Neuronal stem cell (in vitro differentiated cells): ENCODE data around the gene VILL.

Source experiments
- DNase-seq: peaks from one replicate; pipeline ENCODE4 v3.0.0-alpha.2; 2013; ENCODE audit warnings: low spot score
- H2AFZ ChIP-seq: one replicate; pipeline ENCODE4 v1.6.1; 2013; ENCODE audit warnings: mild to moderate bottlenecking, low read length, inconsistent platforms
- H2AK5ac ChIP-seq: 2 replicates; pipeline ENCODE4 v1.6.1; 2013; ENCODE audit warnings: low read depth, mild to moderate bottlenecking, inconsistent platforms, low read length, moderate library complexity, mixed read lengths
- H2BK120ac ChIP-seq: 2 replicates; pipeline ENCODE4 v1.6.1; 2013; ENCODE audit warnings: low read depth, mild to moderate bottlenecking, inconsistent platforms, low read length, moderate library complexity, mixed read lengths
- H2BK12ac ChIP-seq: one replicate; pipeline ENCODE4 v1.6.1; 2013; ENCODE audit warnings: low read length, inconsistent platforms
- H2BK15ac ChIP-seq: 2 replicates; pipeline ENCODE4 v1.6.1; 2013; ENCODE audit warnings: mild to moderate bottlenecking, low read length, inconsistent platforms, mixed read lengths
- H2BK5ac ChIP-seq: one replicate; pipeline ENCODE4 v1.6.1; 2013; ENCODE audit warnings: inconsistent platforms, mild to moderate bottlenecking, low read length, moderate library complexity
- H3K14ac ChIP-seq: one replicate; pipeline ENCODE4 v1.6.1; 2013; ENCODE audit warnings: low read length, inconsistent platforms
- H3K18ac ChIP-seq: 2 replicates; pipeline ENCODE4 v1.6.1; 2013; ENCODE audit warnings: low read length, inconsistent platforms
- H3K23ac ChIP-seq: 2 replicates; pipeline ENCODE4 v1.6.1; 2013; ENCODE audit warnings: low read depth, mild to moderate bottlenecking, mixed read lengths, low read length, inconsistent platforms; ENCODE audit not compliant: poor library complexity
- H3K27ac ChIP-seq: replicated peaks from 3 replicates; pipeline ENCODE4 v1.5.1; 2013; ENCODE audit warnings: low read length, inconsistent platforms
- H3K27me3 ChIP-seq, 3 experiments: 2 replicates each; pipeline ENCODE4 v1.6.1; 2013; ENCODE audit warnings: low read length in 3 of 3, mild to moderate bottlenecking in 2 of 3, inconsistent platforms in 1 of 3, low read depth in 1 of 3, mixed read lengths in 1 of 3, moderate library complexity in 1 of 3; ENCODE audit not compliant: control insufficient read depth in 3 of 3, insufficient read depth in 3 of 3
- H3K36me3 ChIP-seq, 2 donors: replicated peaks in 1 of 2; 2 replicates each; pipeline ENCODE4 v1.6.1; 2013; ENCODE audit warnings: low read length in 2 of 2; ENCODE audit not compliant: control insufficient read depth in 2 of 2, insufficient read depth in 2 of 2
- H3K4ac ChIP-seq: 2 replicates; pipeline ENCODE4 v1.6.1; 2013; ENCODE audit warnings: inconsistent platforms, mild to moderate bottlenecking, low read length, moderate library complexity
- H3K4me1 ChIP-seq, 2 donors: 1 replicate in 1 of 2; 2 replicates in 1 of 2; pipeline ENCODE4 v1.6.1; 2013; ENCODE audit warnings: low read length in 2 of 2, low read depth in 1 of 2; ENCODE audit not compliant: control insufficient read depth in 2 of 2, insufficient read depth in 1 of 2
- H3K4me2 ChIP-seq: one replicate; pipeline ENCODE4 v1.6.1; 2013; ENCODE audit warnings: mild to moderate bottlenecking, low read length, inconsistent platforms; ENCODE audit not compliant: insufficient read depth, poor library complexity, severe bottlenecking
- H3K4me3 ChIP-seq, 2 donors: 2 replicates each; pipeline ENCODE4 v1.5.1; 2013; ENCODE audit warnings: low read length in 2 of 2, mild to moderate bottlenecking in 2 of 2, inconsistent platforms in 1 of 2, moderate library complexity in 1 of 2
- H3K79me1 ChIP-seq: one replicate; pipeline ENCODE4 v1.6.1; 2013; ENCODE audit warnings: low read depth, mild to moderate bottlenecking, inconsistent platforms, low read length, moderate library complexity
- H3K9ac ChIP-seq: one replicate; pipeline ENCODE4 v1.6.1; 2013; ENCODE audit warnings: mild to moderate bottlenecking, low read depth, low read length, inconsistent platforms; ENCODE audit not compliant: poor library complexity
- H3K9me3 ChIP-seq, 2 donors: replicated peaks in 1 of 2; 2 replicates each; pipeline versions ENCODE3 to v1.6.1; 2013; ENCODE audit warnings: low read length in 2 of 2, mild to moderate bottlenecking in 2 of 2, inconsistent platforms in 1 of 2, low read depth in 1 of 2, mixed read lengths in 1 of 2, moderate library complexity in 1 of 2; ENCODE audit not compliant: control insufficient read depth in 2 of 2, insufficient read depth in 1 of 2
- H4K8ac ChIP-seq: one replicate; pipeline ENCODE4 v1.6.1; 2013; ENCODE audit warnings: low read depth, mild to moderate bottlenecking, inconsistent platforms, low read length, moderate library complexity
- H4K91ac ChIP-seq: one replicate; pipeline ENCODE4 v1.6.1; 2013; ENCODE audit warnings: low read length, low read depth, mild to moderate bottlenecking, inconsistent platforms; ENCODE audit not compliant: poor library complexity
- WGBS, 2 donors: extraction: QIAGEN DNeasy Blood & Tissue Kit; methylation state at CpG; one replicate each; pipeline ENCODE4 v1.1.7; 2013; ENCODE audit warnings: missing lambda C conversion rate in 2 of 2, mixed read lengths in 1 of 2; ENCODE audit not compliant: insufficient read length in 2 of 2, insufficient replicate concordance in 1 of 2; ENCODE audit errors: extremely low coverage in 2 of 2; 5-methylcytosine and 5-hydroxymethylcytosine counted together

Gene VILL

GRCh38 chr3:38018296-38019266 lies 28.0 kb downstream of the VILL start:
- peaks cover 37 to 99% of the 10 kb centered on the region in 2 donors for H3K36me3 ChIP-seq
- H3K4ac ChIP-seq: no peak overlapping the region
- peak overlapping the region in 1 of 2 donors; percentile 20 for H3K4me3 ChIP-seq
- H3K27ac ChIP-seq: no peak overlapping the region
- no peak overlapping the region for H2AFZ ChIP-seq
- H4K8ac ChIP-seq: no peak overlapping the region
- peaks cover 7% of the 10 kb centered on the region for H3K79me1 ChIP-seq
- peak overlapping the region; percentile 50 for H3K23ac ChIP-seq
- H2AK5ac ChIP-seq: no peak overlapping the region
- no peak overlapping the region for H2BK5ac ChIP-seq
- no peak overlapping the region for H2BK12ac ChIP-seq
- peak overlapping the region; percentile 64 for H3K9ac ChIP-seq
- H3K4me2 ChIP-seq: no peak overlapping the region
- DNase-seq: no peak
- no peaks in the 10 kb centered on the region for H3K27me3 ChIP-seq
- peaks cover under 1 to 7% of the 10 kb centered on the region in 2 donors for H3K4me1 ChIP-seq
- no peak overlapping the region for H3K14ac ChIP-seq
- H2BK120ac ChIP-seq: no peak overlapping the region
- WGBS, 2 donors: no CpG with 5 or more reads among the region's 13 CpGs
- H3K9me3 ChIP-seq: peaks cover 6 to 13% of the 10 kb centered on the region in 2 donors
- H3K18ac ChIP-seq: no peak overlapping the region
- H2BK15ac ChIP-seq: no peak overlapping the region
- no peak overlapping the region for H4K91ac ChIP-seq

- no peak overlapping the region for H2BK12ac ChIP-seq
- no peak overlapping the region for H3K27ac ChIP-seq
- H4K91ac ChIP-seq: no peak overlapping the region
- H3K23ac ChIP-seq: no peak overlapping the region
- H2BK120ac ChIP-seq: no peak overlapping the region
- no peak overlapping the region for H2AFZ ChIP-seq
- H3K9ac ChIP-seq: no peak overlapping the region
- H3K4me1 ChIP-seq: peaks cover 2 to 12% of the 10 kb centered on the region in 2 donors
- H2BK15ac ChIP-seq: no peak overlapping the region
- H2BK5ac ChIP-seq: no peak overlapping the region
- DNase-seq: no peak
- H2AK5ac ChIP-seq: no peak overlapping the region
- H3K27me3 ChIP-seq: no peaks in the 10 kb centered on the region
- H3K9me3 ChIP-seq: peaks cover 6 to 13% of the 10 kb centered on the region in 2 donors
- H3K4ac ChIP-seq: no peak overlapping the region
- H3K4me2 ChIP-seq: no peak overlapping the region
- WGBS, 2 donors: no CpG with 5 or more reads among the region's 10 CpGs
- no peak overlapping the region for H4K8ac ChIP-seq
- H3K4me3 ChIP-seq: no peak overlapping the region
- peaks cover 8% of the 10 kb centered on the region for H3K79me1 ChIP-seq
- no peak overlapping the region for H3K18ac ChIP-seq
- peaks cover 36 to 99% of the 10 kb centered on the region in 2 donors for H3K36me3 ChIP-seq
- H3K14ac ChIP-seq: no peak overlapping the region
Observed at GRCh38 chr3:38019658-38020341, 29.2 kb downstream of the VILL start.

GRCh38 chr3:38020342-38020726 lies 29.7 kb downstream of the VILL start:
- no peak overlapping the region for H2BK15ac ChIP-seq
- H2AK5ac ChIP-seq: no peak overlapping the region
- no peak overlapping the region for H2AFZ ChIP-seq
- DNase-seq: no peak
- no peak overlapping the region for H3K27ac ChIP-seq
- no peak overlapping the region for H3K4ac ChIP-seq
- no peak overlapping the region for H3K4me3 ChIP-seq
- H3K4me1 ChIP-seq: peaks cover 2 to 12% of the 10 kb centered on the region in 2 donors
- H4K8ac ChIP-seq: no peak overlapping the region
- no peak overlapping the region for H3K4me2 ChIP-seq
- H3K79me1 ChIP-seq: peaks cover 8% of the 10 kb centered on the region
- H3K9me3 ChIP-seq: peaks cover 6 to 13% of the 10 kb centered on the region in 2 donors
- no peak overlapping the region for H2BK5ac ChIP-seq
- H3K23ac ChIP-seq: no peak overlapping the region
- H3K9ac ChIP-seq: no peak overlapping the region
- no peaks in the 10 kb centered on the region for H3K27me3 ChIP-seq
- H3K14ac ChIP-seq: no peak overlapping the region
- no peak overlapping the region for H2BK12ac ChIP-seq
- no CpG with 5 or more reads among the region's 3 CpGs for WGBS, 2 donors
- no peak overlapping the region for H4K91ac ChIP-seq
- peaks cover 32 to 99% of the 10 kb centered on the region in 2 donors for H3K36me3 ChIP-seq
- H2BK120ac ChIP-seq: no peak overlapping the region
- H3K18ac ChIP-seq: no peak overlapping the region

- H4K8ac ChIP-seq: no peak overlapping the region
- H2BK15ac ChIP-seq: no peak overlapping the region
- no peak overlapping the region for H3K4me2 ChIP-seq
- H3K4me3 ChIP-seq: no peak overlapping the region
- no peak overlapping the region for H3K4ac ChIP-seq
- no peak overlapping the region for H3K18ac ChIP-seq
- no peak overlapping the region for H2AFZ ChIP-seq
- peaks cover 8% of the 10 kb centered on the region for H3K79me1 ChIP-seq
- WGBS, 2 donors: no CpG with 5 or more reads among the region's 4 CpGs
- H3K14ac ChIP-seq: no peak overlapping the region
- no peak overlapping the region for H4K91ac ChIP-seq
- peaks cover 4 to 13% of the 10 kb centered on the region in 2 donors for H3K4me1 ChIP-seq
- peak overlapping the region; percentile 1 for H2AK5ac ChIP-seq
- H3K9ac ChIP-seq: no peak overlapping the region
- no peak overlapping the region for H2BK5ac ChIP-seq
- peaks cover 24 to 99% of the 10 kb centered on the region in 2 donors for H3K36me3 ChIP-seq
- H3K27me3 ChIP-seq: no peaks in the 10 kb centered on the region
- peaks cover 4 to 7% of the 10 kb centered on the region in 2 donors for H3K9me3 ChIP-seq
- no peak overlapping the region for H3K23ac ChIP-seq
- H2BK12ac ChIP-seq: no peak overlapping the region
- no peak overlapping the region for H3K27ac ChIP-seq
- H2BK120ac ChIP-seq: no peak overlapping the region
- no peak for DNase-seq
Observed at GRCh38 chr3:38021196-38021595, 30.6 kb downstream of the VILL start.
